T follicular helper cell (primary cell): Measurements from ENCODE around the gene LTA4H.
"Not testable (repeated sequence)": the region's sequence is repeated elsewhere in the genome, so short reads cannot be mapped to it uniquely, and the experiment has no call there.

ENCODE experiments used
- DNase-seq: peaks from one replicate; pipeline ENCODE4 v3.0.0-alpha.2; 2020; ENCODE audit warnings: low read depth
- total RNA-seq, 2 experiments: gene quantifications; one replicate each; lab custom pipeline; 2026; lab: John Stamatoyannopoulos, UW

LTA4H gene
- total RNA-seq = 92.3 to 153 reads per million in 2 experiments

- DNase-seq = peak; percentile 95
These were observed at the start of gene LTA4H for GRCh38 chr12:96035283-96036236. TSS of gene LTA4H (minus strand) at chr12:96035587. CDS start at chr12:96035519, 68 bp downstream.

GRCh38 chr12:96084624-96085023, 49.2 kb upstream of the LTA4H start:
- no peak for DNase-seq

GRCh38 chr12:96083020-96083719, 47.8 kb upstream of the LTA4H start:
- DNase-seq = no peak

- no peak for DNase-seq
These were observed 46.2 kb upstream of the LTA4H start for GRCh38 chr12:96081596-96081995.

GRCh38 chr12:96078231-96079135, 43.1 kb upstream of the LTA4H start:
- no peak for DNase-seq

- DNase-seq = no peak
These were observed 41.7 kb upstream of the LTA4H start for GRCh38 chr12:96077081-96077480.

GRCh38 chr12:96075560-96075959, 40.2 kb upstream of the LTA4H start:
- DNase-seq = no peak

GRCh38 chr12:96073346-96074330, 38.3 kb upstream of the LTA4H start:
- no peak for DNase-seq

- no peak for DNase-seq
These were observed 35.4 kb upstream of the LTA4H start for GRCh38 chr12:96070670-96071279.

- no peak for DNase-seq
These were observed 34.3 kb upstream of the LTA4H start for GRCh38 chr12:96069511-96070231.

- no peak for DNase-seq
These were observed 33.2 kb upstream of the LTA4H start for GRCh38 chr12:96068636-96069035.

- DNase-seq = no peak
These were observed 32.7 kb upstream of the LTA4H start for GRCh38 chr12:96068111-96068510.

GRCh38 chr12:96065776-96066175, 30.4 kb upstream of the LTA4H start:
- not testable (repeated sequence) for DNase-seq

GRCh38 chr12:96064966-96065365, 29.6 kb upstream of the LTA4H start:
- no peak for DNase-seq

- no peak for DNase-seq
These were observed 28.9 kb upstream of the LTA4H start for GRCh38 chr12:96064271-96064670.

- no peak for DNase-seq
These were observed 27.7 kb upstream of the LTA4H start for GRCh38 chr12:96063046-96063445.

GRCh38 chr12:96061864-96062453, 26.6 kb upstream of the LTA4H start:
- DNase-seq = peak; percentile 65

- DNase-seq = no peak
These were observed 25.9 kb upstream of the LTA4H start for GRCh38 chr12:96061323-96061722.

GRCh38 chr12:96060041-96060440, 24.7 kb upstream of the LTA4H start:
- DNase-seq = no peak
